Mesendoderm (in vitro differentiated cells): ENCODE results near the gene HMGN4. TPM values are rescaled to one million over a fixed set of nuclear protein-coding genes. Genes with fewer than 3 reads are reported as not detected.
A peak's percentile ranks its signal among the peaks of the same experiment; 100 is the strongest.

Source experiments
- DNase-seq: peaks from one replicate; pipeline ENCODE4 v3.0.0; 2013
- H2AK5ac ChIP-seq: 2 replicates; pipeline ENCODE4 v1.6.1; 2013; ENCODE audit warnings: low read length, inconsistent platforms
- H2BK120ac ChIP-seq: 2 replicates; pipeline ENCODE4 v1.6.1; 2013; ENCODE audit warnings: low read depth, mild to moderate bottlenecking, low read length, moderate library complexity, mixed read lengths
- H2BK15ac ChIP-seq: replicated peaks from 2 replicates; pipeline ENCODE4 v1.6.1; 2013; ENCODE audit warnings: low read depth, mild to moderate bottlenecking, moderate library complexity
- H2BK5ac ChIP-seq: 2 replicates; pipeline ENCODE4 v1.6.1; 2013; ENCODE audit warnings: low read length, inconsistent platforms
- H3K18ac ChIP-seq: 2 replicates; pipeline ENCODE4 v1.6.1; 2013; ENCODE audit warnings: mild to moderate bottlenecking, low read length, mixed read lengths
- H3K23ac ChIP-seq: one replicate; pipeline ENCODE4 v1.6.1; 2013; ENCODE audit warnings: low read length
- H3K27ac ChIP-seq: 2 replicates; pipeline ENCODE4 v1.5.1; 2013; ENCODE audit warnings: low read depth, mild to moderate bottlenecking, inconsistent platforms, low read length, moderate library complexity
- H3K27me3 ChIP-seq: 2 replicates; pipeline ENCODE4 v1.6.1; 2013; ENCODE audit warnings: low read length, control low read depth, mild to moderate bottlenecking, inconsistent platforms; ENCODE audit not compliant: insufficient read depth, poor library complexity
- H3K36me3 ChIP-seq: 2 replicates; pipeline ENCODE4 v1.6.1; 2013; ENCODE audit warnings: low read length, inconsistent platforms; ENCODE audit not compliant: control insufficient read depth, insufficient read depth
- H3K4ac ChIP-seq: one replicate; pipeline ENCODE4 v1.6.1; 2013; ENCODE audit warnings: low read depth, mild to moderate bottlenecking, low read length, moderate library complexity
- H3K4me1 ChIP-seq: 2 replicates; pipeline ENCODE4 v1.6.1; 2013; ENCODE audit warnings: low read depth, low read length, inconsistent platforms; ENCODE audit not compliant: control insufficient read depth
- H3K4me2 ChIP-seq: 2 replicates; pipeline ENCODE4 v1.6.1; 2013; ENCODE audit warnings: low read length
- H3K4me3 ChIP-seq: 2 replicates; pipeline ENCODE4 v1.5.1; 2013; ENCODE audit warnings: mild to moderate bottlenecking, low read length
- H3K56ac ChIP-seq: one replicate; pipeline ENCODE4 v1.6.1; 2013; ENCODE audit warnings: low read length
- H3K79me1 ChIP-seq: 2 replicates; pipeline ENCODE4 v1.6.1; 2013; ENCODE audit warnings: low read length, inconsistent platforms
- H3K79me2 ChIP-seq: 2 replicates; pipeline ENCODE4 v1.6.1; 2013; ENCODE audit warnings: mild to moderate bottlenecking, low read length; ENCODE audit not compliant: control insufficient read depth, insufficient read depth
- H3K9ac ChIP-seq: 2 replicates; pipeline ENCODE4 v1.6.1; 2013; ENCODE audit warnings: low read length, inconsistent platforms
- H4K5ac ChIP-seq: one replicate; pipeline ENCODE4 v1.6.1; 2013; ENCODE audit warnings: low read length
- H4K8ac ChIP-seq: one replicate; pipeline ENCODE4 v1.6.1; 2013; ENCODE audit warnings: low read depth, mild to moderate bottlenecking, control low read depth, low read length, moderate library complexity
- WGBS: extraction: QIAGEN DNeasy Blood & Tissue Kit; methylation state at CpG from one replicate; pipeline ENCODE4 v1.1.7; 2013; ENCODE audit warnings: low lambda C conversion rate, missing lambda C conversion rate; ENCODE audit not compliant: insufficient coverage; ENCODE audit errors: extremely low coverage; 5-methylcytosine and 5-hydroxymethylcytosine counted together
- small RNA-seq: library from polyadenylated mRNA; stranded (forward); fragments of <200 nt; extraction: miRNeasy Mini kit (QIAGEN cat#:217004); gene quantifications from one replicate; pipeline ENCODE3, GENCODE V24; 2013; ENCODE audit not compliant: insufficient read depth

Gene HMGN4

DNA sequence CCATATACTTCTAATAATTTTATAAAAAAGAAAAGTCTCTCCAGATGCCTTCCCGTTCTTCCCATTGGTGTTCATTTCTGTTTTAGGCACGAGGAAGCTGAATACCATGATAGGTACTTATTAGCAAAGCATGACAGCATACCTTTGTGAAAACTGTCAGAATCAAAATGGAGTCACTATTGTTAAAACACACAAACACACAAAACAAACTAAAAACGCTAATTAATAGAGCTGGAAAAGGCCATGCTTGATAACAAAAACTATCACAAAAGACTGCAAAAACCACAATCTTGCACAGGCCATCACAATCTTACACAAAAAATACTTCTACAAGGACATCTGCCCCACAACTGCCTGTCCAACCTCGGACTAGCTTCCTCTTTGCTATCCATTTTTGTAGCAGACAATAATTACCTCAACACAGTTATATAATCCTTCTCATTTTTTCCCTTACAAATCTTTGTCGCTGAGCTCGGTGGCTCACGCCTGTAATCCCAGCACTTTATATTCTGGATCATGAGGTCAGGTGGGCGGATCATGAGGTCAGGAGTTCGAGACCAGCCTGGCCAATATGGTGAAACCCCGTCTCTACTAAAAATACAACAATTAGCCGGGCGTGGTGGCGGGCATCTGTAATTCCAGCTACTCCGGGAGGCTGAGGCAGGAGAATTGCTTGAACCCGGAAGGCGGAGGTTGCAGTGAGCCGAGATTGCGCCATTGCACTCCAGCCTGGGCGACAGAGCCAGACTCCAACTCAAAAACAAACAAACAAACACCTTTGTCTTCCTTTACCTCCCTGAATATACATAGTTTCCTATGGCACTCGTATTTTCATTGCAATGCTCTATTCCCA is 55.3 kb downstream of the HMGN4 start:
- Histone ChIP-seq H3K79me2 (peaks cover 8% of the 10 kb centered on the region), H2AK5ac (no peak overlapping the region), H2BK15ac (no peak overlapping the region), H2BK5ac (no peak overlapping the region), H3K79me1 (peaks cover 6% of the 10 kb centered on the region), H4K8ac (no peak overlapping the region), H2BK120ac (no peak overlapping the region), H3K36me3 (no peaks in the 10 kb centered on the region), H3K9ac (no peak overlapping the region), H3K4me1 (no peaks in the 10 kb centered on the region), H3K18ac (no peak overlapping the region), H3K4ac (no peak overlapping the region), H3K27ac (no peak overlapping the region), H4K5ac (no peak overlapping the region), H3K56ac (peak overlapping the region; percentile 51), H3K4me2 (no peak overlapping the region), H3K23ac (no peak overlapping the region), H3K27me3 (no peaks in the 10 kb centered on the region), H3K4me3 (peak overlapping the region; percentile 16)
- WGBS: no CpG with 5 or more reads among the region's 20 CpGs
- no peak for DNase-seq

DNA sequence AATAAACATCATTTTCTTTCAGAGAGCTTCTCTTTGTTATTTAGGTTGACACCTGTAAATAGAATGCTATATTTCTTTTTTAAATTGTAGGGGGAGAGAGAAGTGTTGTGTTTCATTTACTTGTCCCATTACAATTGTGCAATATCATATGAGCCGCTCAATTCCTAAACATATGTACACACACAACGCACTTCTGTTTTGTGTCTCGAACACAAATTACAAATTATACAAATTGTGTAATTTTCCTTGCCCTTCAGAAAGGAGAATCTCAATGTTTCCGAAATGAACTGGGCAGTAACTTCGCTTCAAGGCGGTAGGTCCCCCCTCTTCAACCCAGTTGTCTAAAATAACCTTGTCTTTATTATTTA is 55.9 kb downstream of the HMGN4 start:
- DNase-seq: no peak
- no peaks in the 10 kb centered on the region for H3K27me3 ChIP-seq
- no peak overlapping the region for H3K27ac ChIP-seq
- no peak overlapping the region for H4K5ac ChIP-seq
- H3K9ac ChIP-seq: peak overlapping the region; percentile 18
- no peak overlapping the region for H4K8ac ChIP-seq
- H2BK15ac ChIP-seq: no peak overlapping the region
- H3K23ac ChIP-seq: no peak overlapping the region
- H2BK5ac ChIP-seq: no peak overlapping the region
- H3K4me2 ChIP-seq: peak overlapping the region; percentile 52
- H3K56ac ChIP-seq: peak overlapping the region; percentile 12
- no peak overlapping the region for H3K4ac ChIP-seq
- H3K18ac ChIP-seq: no peak overlapping the region
- no peak overlapping the region for H2BK120ac ChIP-seq
- H3K79me1 ChIP-seq: peaks cover 6% of the 10 kb centered on the region
- no CpG with 5 or more reads among the region's 6 CpGs for WGBS
- no peaks in the 10 kb centered on the region for H3K4me1 ChIP-seq
- H2AK5ac ChIP-seq: no peak overlapping the region
- peak overlapping the region; percentile 30 for H3K4me3 ChIP-seq
- H3K79me2 ChIP-seq: peaks cover 8% of the 10 kb centered on the region
- H3K36me3 ChIP-seq: no peaks in the 10 kb centered on the region

DNA sequence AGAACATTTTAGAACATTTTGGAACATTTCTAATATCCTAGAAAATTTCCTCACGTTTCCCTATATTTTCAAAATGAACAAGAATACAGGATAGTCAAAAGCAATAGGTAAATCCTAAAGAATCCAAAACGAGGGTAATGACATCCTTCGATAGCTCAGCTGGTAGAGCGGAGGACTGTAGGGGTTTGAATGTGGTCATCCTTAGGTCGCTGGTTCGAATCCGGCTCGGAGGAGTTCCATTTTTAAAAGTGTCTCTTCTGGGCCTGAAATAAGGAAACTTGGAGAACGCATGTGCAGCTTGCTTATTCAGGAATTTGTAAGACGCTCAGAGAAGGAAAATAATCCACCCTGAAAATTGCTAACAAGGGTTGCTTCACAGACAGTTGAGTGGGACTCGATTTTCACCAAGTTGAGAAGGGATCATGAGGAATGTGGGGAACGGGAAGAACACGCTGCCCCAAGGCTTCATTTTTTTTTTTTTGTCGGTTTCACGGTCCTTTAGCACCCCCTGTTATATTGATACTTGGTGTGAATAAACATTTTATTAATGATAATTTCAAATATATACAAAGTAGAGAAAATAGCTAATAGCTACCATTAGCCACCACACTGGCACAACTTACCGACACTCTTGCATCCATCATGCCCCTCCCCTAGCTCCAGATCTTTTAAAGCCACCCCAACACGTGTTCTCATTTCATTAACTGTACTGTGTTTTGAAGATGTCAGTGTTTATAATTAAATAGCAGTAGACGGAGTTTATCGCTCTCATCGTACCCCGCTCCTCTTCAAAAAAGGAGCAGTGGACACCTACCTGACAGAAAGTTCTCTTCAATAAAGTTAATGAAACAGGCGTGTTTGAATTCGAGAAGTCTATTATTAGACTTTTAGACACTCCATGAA is 56.8 kb downstream of the HMGN4 start:
- peak; percentile 93 for DNase-seq
- Histone ChIP-seq H3K9ac (peak overlapping the region; percentile 28), H4K8ac (no peak overlapping the region), H3K79me2 (peaks cover 8% of the 10 kb centered on the region), H2AK5ac (no peak overlapping the region), H3K4me3 (peak overlapping the region; percentile 13), H2BK15ac (no peak overlapping the region), H2BK120ac (no peak overlapping the region), H3K79me1 (peaks cover 6% of the 10 kb centered on the region), H2BK5ac (no peak overlapping the region), H3K36me3 (no peaks in the 10 kb centered on the region), H3K4me1 (no peaks in the 10 kb centered on the region), H3K56ac (peak overlapping the region; percentile 49), H3K4ac (no peak overlapping the region), H3K4me2 (peak overlapping the region; percentile 53), H3K23ac (no peak overlapping the region), H3K18ac (no peak overlapping the region), H3K27me3 (no peaks in the 10 kb centered on the region), H4K5ac (no peak overlapping the region), H3K27ac (no peak overlapping the region)
- WGBS: no CpG with 5 or more reads among the region's 23 CpGs

DNA sequence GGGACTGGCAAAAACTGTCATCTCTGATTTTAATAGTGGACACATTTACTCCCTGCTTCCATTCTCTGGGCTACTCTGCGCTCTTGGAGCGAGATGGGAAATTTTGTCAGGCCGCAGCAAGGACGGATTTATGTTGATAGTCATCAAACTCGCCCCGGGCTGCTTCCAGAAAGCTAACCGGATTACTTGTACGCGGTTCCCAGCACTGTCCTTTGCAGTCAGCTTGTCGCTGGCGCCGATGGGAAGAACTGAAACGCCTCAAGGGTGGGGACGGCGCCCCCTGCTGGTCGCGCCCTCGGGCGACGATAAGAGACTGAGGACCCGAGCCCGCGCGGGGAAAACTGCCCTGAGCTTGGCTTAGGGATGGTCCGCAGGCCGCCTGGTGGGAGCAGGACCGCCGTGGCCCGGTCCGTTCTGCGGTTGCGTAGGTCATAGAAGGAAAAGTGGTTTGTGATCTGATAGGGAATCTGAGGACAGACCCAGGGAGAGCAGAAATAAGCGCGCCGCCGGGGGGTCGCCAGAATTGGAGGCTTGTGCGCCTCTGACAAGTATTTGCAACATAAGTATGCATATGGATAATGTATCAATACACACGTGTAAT is 57.6 kb downstream of the HMGN4 start:
- Histone ChIP-seq H4K8ac (no peak overlapping the region), H3K9ac (peak overlapping the region; percentile 60), H3K36me3 (no peaks in the 10 kb centered on the region), H2BK120ac (no peak overlapping the region), H2AK5ac (no peak overlapping the region), H3K27me3 (no peaks in the 10 kb centered on the region), H3K56ac (peak overlapping the region; percentile 77), H3K4me2 (peak overlapping the region; percentile 43), H4K5ac (no peak overlapping the region), H2BK15ac (no peak overlapping the region), H3K4ac (no peak overlapping the region), H3K79me2 (peaks cover 8% of the 10 kb centered on the region), H3K27ac (no peak overlapping the region), H3K4me1 (no peaks in the 10 kb centered on the region), H3K4me3 (peak overlapping the region; percentile 22), H3K79me1 (peaks cover 6% of the 10 kb centered on the region), H3K23ac (no peak overlapping the region), H2BK5ac (no peak overlapping the region), H3K18ac (no peak overlapping the region)
- WGBS: no CpG with 5 or more reads among the region's 39 CpGs
- peak; percentile 98 for DNase-seq

Small RNAs within 50 kb of the gene (small RNA-seq; reads per million reads assigned to genes)
- not detected for gene RNU6-502P
